Esophagus squamous epithelium (tissue), 5 donors: ENCODE data around the gene DPM3. TPM values are rescaled to one million over a fixed set of nuclear protein-coding genes. Genes with fewer than 3 reads are reported as not detected.
A peak's percentile ranks its signal among the peaks of the same experiment; 100 is the strongest.
"Not testable (repeated sequence)": the region's sequence is repeated elsewhere in the genome, so short reads cannot be mapped to it uniquely, and the experiment has no call there.

Experiments
- DNase-seq: peaks from one replicate; lab custom pipeline; 2025; lab: John Stamatoyannopoulos, UW
- H3K27ac ChIP-seq, 4 donors: fragments of 200-600 bp; sonication (generic); one replicate each; pipeline ENCODE4 v1.5.1; 2016 to 2019; ENCODE audit warnings: mild to moderate bottlenecking in 1 of 4
- H3K27me3 ChIP-seq, 4 donors: fragments of 200-600 bp; sonication (generic); 1 replicate in 3 of 4; 2 replicates in 1 of 4; pipeline versions ENCODE4 v1.5.1 to v1.6.0; 2017 to 2021; ENCODE audit warnings: antibody characterized with exemption in 1 of 4
- H3K36me3 ChIP-seq, 3 donors: fragments of 200-600 bp; sonication (generic); one replicate each; pipeline ENCODE4 v1.5.1; 2016 to 2019
- H3K4me1 ChIP-seq, 3 donors: fragments of 200-600 bp; sonication (generic); one replicate each; pipeline ENCODE4 v1.5.1; 2017 to 2019
- H3K4me3 ChIP-seq, 4 donors: fragments of 200-600 bp; sonication (generic); 1 replicate in 3 of 4; 2 replicates in 1 of 4; pipeline ENCODE4 v1.5.1; 2016 to 2019; ENCODE audit warnings: mild to moderate bottlenecking in 2 of 4, moderate library complexity in 1 of 4
- H3K9me3 ChIP-seq, 3 donors: fragments of 200-600 bp; sonication (generic); one replicate each; pipeline ENCODE4 v1.5.1; 2016 to 2019
- POLR2A ChIP-seq, 4 donors: fragments of 450-650 bp; IDR thresholded peaks; one replicate each; pipeline ENCODE4 v1.6.1; 2017; ENCODE audit warnings: antibody characterized with exemption in 4 of 4, mild to moderate bottlenecking in 4 of 4, moderate library complexity in 3 of 4
- WGBS, 2 donors: methylation state at CpG; one replicate each; pipeline ENCODE4 v1.1.5; 2018; 5-methylcytosine and 5-hydroxymethylcytosine counted together
- intact Hi-C: fragments of 100-400 bp; cut with DNase I; formaldehyde crosslinking; loops from one replicate; pipeline ENCODE4 v1.15.0; 2022
- total RNA-seq, 4 donors: library from RNA; depleted of rRNA; stranded (reverse); fragments of >200 nt; gene quantifications; one replicate each; pipeline ENCODE4 v1.1.0, GENCODE V29; 2016
- TF ChIP-seq, protein P1 (sequence below), 6 experiments: fragments of 450-650 bp in 4 of 6; fragments of 200-600 bp in 2 of 6; sonication (generic) in 2 of 6; IDR thresholded peaks; one replicate each; pipeline ENCODE4 v1.5.1; 2016 to 2019; ENCODE audit warnings: antibody characterized with exemption in 6 of 6, mild to moderate bottlenecking in 4 of 6, moderate library complexity in 4 of 6
- donor health status: DM: yes; HTN: yes; CAD: no.

The DPM3 gene
- total RNA-seq, 4 donors from 2014 or later = 33.1 to 67.7 (median 45.4) TPM

DNA sequence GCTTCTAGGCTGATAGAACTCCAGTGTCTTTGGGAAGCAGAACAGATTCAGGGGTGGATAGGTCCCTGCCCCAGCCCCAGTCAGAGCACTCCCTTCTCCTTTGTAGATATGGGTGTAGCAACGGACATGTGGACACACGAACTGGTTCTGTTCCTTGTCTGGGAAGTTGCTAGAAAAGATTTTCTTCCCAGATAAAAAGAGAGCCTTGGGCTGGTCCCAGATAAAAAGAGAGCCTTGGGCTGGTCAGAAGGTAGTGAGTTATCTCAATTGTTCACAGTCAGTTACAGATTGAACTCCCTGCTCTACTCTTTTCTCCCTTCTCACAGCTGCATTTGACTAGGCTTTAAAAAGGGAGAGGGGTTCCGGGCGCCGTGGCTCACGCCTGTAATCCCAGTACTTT lies 20.1 kb downstream of the DPM3 start:
- peak overlapping the region in 3 of 4 donors; percentile 28 to 61 (median 30) for H3K27ac ChIP-seq

DNA sequence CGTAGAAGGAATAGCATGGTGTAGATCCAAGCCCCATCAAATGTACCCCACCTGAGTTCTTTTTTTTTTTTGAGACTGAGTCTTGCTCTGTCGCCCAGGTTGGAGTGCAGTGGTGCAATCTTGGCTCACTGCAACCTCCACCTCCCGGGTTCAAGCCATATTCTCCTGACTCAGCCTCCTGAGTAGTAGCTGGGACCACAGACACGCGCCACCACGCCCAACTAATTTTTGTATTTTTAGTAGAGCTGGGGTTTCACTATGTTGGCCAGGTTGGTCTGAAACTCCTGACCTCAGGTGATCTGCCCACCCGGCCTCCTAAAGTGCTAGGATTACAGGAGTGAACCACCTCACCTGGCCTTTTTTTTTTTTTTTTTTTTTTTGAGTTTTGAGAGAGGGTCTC lies 22.2 kb downstream of the DPM3 start:
- H3K36me3 ChIP-seq, intact Hi-C loops, H3K9me3 ChIP-seq, H3K27me3 ChIP-seq, H3K4me3 ChIP-seq, DNase-seq, H3K27ac ChIP-seq: not testable (repeated sequence)
- peaks cover 0 to 19% (median 8%) of the 10 kb centered on the region in 3 donors for H3K4me1 ChIP-seq
- 80 to 81% methylated on average over 7 of the region's 7 CpGs for WGBS, 2 donors

More for the DNA sequence above, 20.1 kb downstream of the DPM3 start:
- Histone ChIP-seq H3K27me3 (no peaks in the 10 kb centered on the region), H3K4me3 (no peak overlapping the region), H3K36me3 (no peaks in the 10 kb centered on the region), H3K4me1 (peaks cover 5 to 39% (median 26%) of the 10 kb centered on the region in 3 donors), H3K9me3 (no peaks in the 10 kb centered on the region)
- WGBS, 2 donors = 22 to 50% methylated on average over 6 of the region's 6 CpGs
- intact Hi-C loops = no loop called here
- no peak for DNase-seq
- TF ChIP-seq, protein P1, sequence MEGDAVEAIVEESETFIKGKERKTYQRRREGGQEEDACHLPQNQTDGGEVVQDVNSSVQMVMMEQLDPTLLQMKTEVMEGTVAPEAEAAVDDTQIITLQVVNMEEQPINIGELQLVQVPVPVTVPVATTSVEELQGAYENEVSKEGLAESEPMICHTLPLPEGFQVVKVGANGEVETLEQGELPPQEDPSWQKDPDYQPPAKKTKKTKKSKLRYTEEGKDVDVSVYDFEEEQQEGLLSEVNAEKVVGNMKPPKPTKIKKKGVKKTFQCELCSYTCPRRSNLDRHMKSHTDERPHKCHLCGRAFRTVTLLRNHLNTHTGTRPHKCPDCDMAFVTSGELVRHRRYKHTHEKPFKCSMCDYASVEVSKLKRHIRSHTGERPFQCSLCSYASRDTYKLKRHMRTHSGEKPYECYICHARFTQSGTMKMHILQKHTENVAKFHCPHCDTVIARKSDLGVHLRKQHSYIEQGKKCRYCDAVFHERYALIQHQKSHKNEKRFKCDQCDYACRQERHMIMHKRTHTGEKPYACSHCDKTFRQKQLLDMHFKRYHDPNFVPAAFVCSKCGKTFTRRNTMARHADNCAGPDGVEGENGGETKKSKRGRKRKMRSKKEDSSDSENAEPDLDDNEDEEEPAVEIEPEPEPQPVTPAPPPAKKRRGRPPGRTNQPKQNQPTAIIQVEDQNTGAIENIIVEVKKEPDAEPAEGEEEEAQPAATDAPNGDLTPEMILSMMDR (IDR thresholded peaks at IDR 0.05) = no peak
- no peak for TF ChIP-seq POLR2A (IDR thresholded peaks at IDR 0.05)

DNA sequence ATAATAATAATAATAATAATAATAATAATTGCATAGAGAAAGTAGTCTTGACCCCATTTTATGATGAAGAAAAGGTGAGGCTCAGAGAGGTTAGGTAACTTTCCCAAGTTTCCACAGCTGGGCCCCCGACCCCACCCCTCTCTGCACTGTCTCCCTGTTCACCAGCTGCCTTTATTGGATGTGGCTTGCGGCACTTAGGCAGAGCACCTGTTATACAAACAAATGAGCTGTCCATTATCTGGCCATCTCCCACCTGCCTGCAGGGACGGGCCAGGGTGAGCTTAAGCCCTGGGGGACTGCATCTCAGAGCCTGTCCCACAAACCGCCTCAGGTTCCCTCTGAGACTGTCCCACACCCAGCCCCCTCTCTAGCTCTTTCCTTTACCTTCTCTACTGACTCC lies 22.7 kb downstream of the DPM3 start:
- Histone ChIP-seq H3K9me3 (no peaks in the 10 kb centered on the region), H3K27ac (no peak overlapping the region), H3K27me3 (no peaks in the 10 kb centered on the region), H3K4me1 (peaks cover 0 to 19% (median 8%) of the 10 kb centered on the region in 3 donors), H3K36me3 (no peaks in the 10 kb centered on the region), H3K4me3 (no peak overlapping the region)
- DNase-seq = no peak
- intact Hi-C loops = no loop called here
- TF ChIP-seq, protein P1 (IDR thresholded peaks at IDR 0.05) = no peak
- no peak for TF ChIP-seq POLR2A (IDR thresholded peaks at IDR 0.05)
- 58 to 68% methylated on average over 4 of the region's 4 CpGs for WGBS, 2 donors

DNA sequence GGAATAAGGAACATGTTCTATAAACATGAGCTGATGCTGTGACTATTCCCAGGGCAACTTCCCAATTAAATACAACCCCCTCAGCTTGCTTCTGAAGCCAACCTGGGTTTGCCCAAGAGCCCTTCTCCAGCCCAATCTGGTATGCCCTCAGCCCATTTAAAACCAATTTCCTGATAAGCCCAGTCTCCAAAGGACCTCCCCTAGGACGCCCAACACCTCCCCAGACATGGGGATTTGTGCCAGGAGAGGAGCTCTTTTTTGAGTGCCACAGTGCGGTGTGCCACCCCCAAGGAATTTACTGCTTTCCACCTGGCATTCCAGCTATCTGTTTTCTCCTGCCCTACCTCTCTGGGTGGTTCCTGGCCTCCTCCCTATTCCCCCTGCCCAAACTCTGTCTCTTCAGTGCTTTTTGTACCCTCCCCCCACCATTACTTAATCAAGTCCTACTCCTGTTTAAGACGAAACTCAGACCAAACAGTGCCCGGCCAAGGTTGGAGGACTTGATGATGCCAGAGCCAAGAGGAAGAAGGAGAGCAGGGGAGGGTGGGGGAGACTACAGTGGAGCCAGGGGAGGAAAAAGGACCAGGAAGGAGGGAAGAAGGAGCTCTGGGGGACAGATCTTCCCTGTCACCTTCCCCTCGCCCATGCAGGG lies 24.1 kb downstream of the DPM3 start:
- no peaks in the 10 kb centered on the region for H3K27me3 ChIP-seq
- no peak overlapping the region for H3K27ac ChIP-seq
- no peaks in the 10 kb centered on the region for H3K36me3 ChIP-seq
- intact Hi-C loops = no loop called here
- H3K9me3 ChIP-seq = no peaks in the 10 kb centered on the region
- H3K4me1 ChIP-seq = peaks cover 0 to 17% (median 8%) of the 10 kb centered on the region in 3 donors
- 62 to 74% methylated on average over 4 of the region's 5 CpGs for WGBS, 2 donors
- no peak for DNase-seq
- no peak for TF ChIP-seq POLR2A (IDR thresholded peaks at IDR 0.05)
- TF ChIP-seq, protein P1 (IDR thresholded peaks at IDR 0.05) = no peak
- H3K4me3 ChIP-seq = no peak overlapping the region

DNA sequence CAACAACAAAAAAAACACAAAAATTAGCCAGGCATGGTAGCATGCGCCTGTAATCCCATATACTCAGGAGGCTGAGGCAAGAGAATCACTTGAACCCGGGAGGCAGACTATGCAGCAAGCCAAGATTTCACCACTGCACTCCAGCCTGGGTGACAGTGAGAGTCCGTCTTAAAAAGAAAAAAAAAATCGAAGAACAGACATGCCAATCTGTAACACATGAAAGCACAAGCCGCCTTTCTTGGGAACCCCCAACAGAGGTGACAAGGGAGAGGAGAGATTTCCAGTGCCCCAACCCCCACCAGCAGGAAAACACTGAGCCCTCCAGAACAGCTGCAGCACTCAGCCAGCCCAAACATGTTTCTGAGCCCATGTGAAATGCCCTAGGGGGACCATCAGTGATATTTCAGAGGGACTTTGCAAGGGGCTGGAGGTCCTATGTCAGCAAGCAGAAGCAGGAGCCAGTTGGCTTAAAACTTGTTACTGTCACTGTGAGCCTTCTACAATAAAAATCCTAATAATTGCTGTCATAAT lies 26.8 kb downstream of the DPM3 start:
- Histone ChIP-seq H3K27me3 (no peaks in the 10 kb centered on the region), H3K4me1 (no peaks in the 10 kb centered on the region), H3K9me3 (no peaks in the 10 kb centered on the region), H3K36me3 (no peaks in the 10 kb centered on the region), H3K4me3 (no peak overlapping the region), H3K27ac (no peak overlapping the region)
- no peak for DNase-seq
- WGBS, 2 donors = 41 to 55% methylated on average over 5 of the region's 5 CpGs
- TF ChIP-seq POLR2A (IDR thresholded peaks at IDR 0.05) = no peak
- intact Hi-C loops = no loop called here

DNA sequence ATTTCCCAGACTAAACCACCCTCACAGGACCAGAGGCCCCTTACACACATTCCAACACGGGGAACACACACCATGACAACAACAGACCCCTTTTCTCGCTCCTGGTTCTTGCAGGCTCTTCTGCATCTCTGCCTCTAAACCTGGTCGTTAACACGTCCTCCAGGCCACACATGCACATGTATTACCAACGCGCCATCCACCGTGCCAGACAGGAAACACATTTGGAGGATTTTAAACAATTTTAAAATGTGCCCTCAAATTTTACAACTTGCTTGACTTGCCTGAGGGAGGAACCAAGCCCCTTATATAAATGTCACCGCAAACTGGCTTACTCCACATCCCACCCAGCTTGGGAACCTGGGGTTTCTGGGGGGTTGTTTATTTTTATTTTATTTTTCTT lies 29.5 kb downstream of the DPM3 start:
- H3K27me3 ChIP-seq = no peaks in the 10 kb centered on the region
- intact Hi-C loops = no loop called here

More for the DNA sequence above, 29.5 kb downstream of the DPM3 start:
- TF ChIP-seq POLR2A (IDR thresholded peaks at IDR 0.05) = no peak
- TF ChIP-seq, protein P1 (IDR thresholded peaks at IDR 0.05) = no peak
- 71 to 84% methylated on average over 8 of the region's 8 CpGs for WGBS, 2 donors
- Histone ChIP-seq H3K9me3 (no peaks in the 10 kb centered on the region), H3K27ac (no peak overlapping the region), H3K36me3 (no peaks in the 10 kb centered on the region), H3K4me3 (no peak overlapping the region), H3K4me1 (no peaks in the 10 kb centered on the region)
- DNase-seq = no peak
